GM12872 (cell line): ENCODE measurements around the gene MBP.

Experiments
- CTCF ChIP-seq: IDR thresholded peaks from 3 replicates; pipeline ENCODE4 v1.5.1; 2011; ENCODE audit warnings: low read depth, mild to moderate bottlenecking, low read length, moderate library complexity; ENCODE audit not compliant: insufficient read depth

MBP gene

GRCh38 chr18:76935722-76936337 is 196.8 kb downstream of the MBP start:
- TF ChIP-seq CTCF: no peak

- TF ChIP-seq CTCF: no peak
These were observed 200.4 kb downstream of the MBP start for GRCh38 chr18:76932026-76932819.

- no peak for TF ChIP-seq CTCF
These were observed 201.4 kb downstream of the MBP start for GRCh38 chr18:76931171-76931570.
